Thoracic aorta endothelial cell (primary cell): ENCODE measurements around the gene CSDE1. TPM values are rescaled to one million over a fixed set of nuclear protein-coding genes. Genes with fewer than 3 reads are reported as not detected.

ENCODE experiments used
- small RNA-seq: library from RNA; depleted of rRNA; stranded (forward); fragments of <200 nt; gene quantifications from one replicate; pipeline ENCODE3, GENCODE V24; 2012
- total RNA-seq: library from RNA; depleted of rRNA; stranded (reverse); fragments of >200 nt; gene quantifications from 2 replicates; pipeline ENCODE4 v1.2.3, GENCODE V29; 2012

The CSDE1 gene
- total RNA-seq: 579 and 580 TPM in 2 replicates

GRCh38 chr1:114757455-114758255 is at the start of gene CSDE1:
Gene CSDE1, minus strand, starts transcription at chr1:114757984. Its CDS starts 18,094 bp downstream, at chr1:114739890.

GRCh38 chr1:114780344-114781226 is 22.8 kb upstream of the CSDE1 start, which contains the start of gene SIKE1:
Gene SIKE1, minus strand, starts transcription at chr1:114780685. Its CDS starts 78 bp downstream, at chr1:114780607.

GRCh38 chr1:114716304-114717170 is 41.2 kb downstream of the CSDE1 start, which contains the start of gene NRAS:
Gene NRAS, minus strand, starts transcription at chr1:114716771. Its CDS starts 611 bp downstream, at chr1:114716160.

GRCh38 chr1:114695430-114696058 is 62.2 kb downstream of the CSDE1 start, which contains the start of gene AMPD1:
Gene AMPD1, minus strand, starts transcription at chr1:114695546. Its CDS starts 75 bp downstream, at chr1:114695471.

GRCh38 chr1:114669562-114670082 is 88.2 kb downstream of the CSDE1 start, which contains the start of gene DENND2C:
Gene DENND2C, minus strand, starts transcription at chr1:114670049. Its CDS starts 44,065 bp downstream, at chr1:114625984.

Small RNAs within 50 kb of the gene (small RNA-seq; reads per million reads assigned to genes)
- gene RN7SL432P (not detected), gene RNY1P13 (not detected)

Other genes starting within 250 kb of the CSDE1 start
- 52.6 and 56.3 TPM in 2 replicates for gene TRIM33, start 246.8 kb downstream of the CSDE1 start, total RNA-seq
- gene BCAS2, start 176.4 kb downstream of the CSDE1 start, total RNA-seq: 54.8 and 60.5 TPM in 2 replicates
- 0.86 and 1.3 TPM in 2 replicates for gene DENND2C, start 87.9 kb downstream of the CSDE1 start, total RNA-seq
- not detected in 2 replicates for gene AMPD1, start 62.4 kb downstream of the CSDE1 start, total RNA-seq
- 164 and 186 TPM in 2 replicates for gene NRAS, start 41.2 kb downstream of the CSDE1 start, total RNA-seq
- 51.9 and 53.7 TPM in 2 replicates for gene SIKE1, start 22.7 kb upstream of the CSDE1 start, total RNA-seq
- gene SYCP1, start 96.9 kb upstream of the CSDE1 start, total RNA-seq: not detected in 2 replicates